ENCODE results near the gene FAM163B.
A peak's percentile ranks its signal among the peaks of the same experiment; 100 is the strongest.

The FAM163B gene

GRCh38 chr9:133609311-133610098 lies at the start of gene FAM163B:
Gene FAM163B, minus strand, starts transcription at chr9:133609389. Its CDS starts 29,166 bp downstream, at chr9:133580223.
- DNase-seq: peak in 2 of 3 donors; percentile 20 to 64

GRCh38 chr9:133657120-133657661 lies 48.0 kb upstream of the FAM163B start:
- DNase-seq: no peak

DNA sequence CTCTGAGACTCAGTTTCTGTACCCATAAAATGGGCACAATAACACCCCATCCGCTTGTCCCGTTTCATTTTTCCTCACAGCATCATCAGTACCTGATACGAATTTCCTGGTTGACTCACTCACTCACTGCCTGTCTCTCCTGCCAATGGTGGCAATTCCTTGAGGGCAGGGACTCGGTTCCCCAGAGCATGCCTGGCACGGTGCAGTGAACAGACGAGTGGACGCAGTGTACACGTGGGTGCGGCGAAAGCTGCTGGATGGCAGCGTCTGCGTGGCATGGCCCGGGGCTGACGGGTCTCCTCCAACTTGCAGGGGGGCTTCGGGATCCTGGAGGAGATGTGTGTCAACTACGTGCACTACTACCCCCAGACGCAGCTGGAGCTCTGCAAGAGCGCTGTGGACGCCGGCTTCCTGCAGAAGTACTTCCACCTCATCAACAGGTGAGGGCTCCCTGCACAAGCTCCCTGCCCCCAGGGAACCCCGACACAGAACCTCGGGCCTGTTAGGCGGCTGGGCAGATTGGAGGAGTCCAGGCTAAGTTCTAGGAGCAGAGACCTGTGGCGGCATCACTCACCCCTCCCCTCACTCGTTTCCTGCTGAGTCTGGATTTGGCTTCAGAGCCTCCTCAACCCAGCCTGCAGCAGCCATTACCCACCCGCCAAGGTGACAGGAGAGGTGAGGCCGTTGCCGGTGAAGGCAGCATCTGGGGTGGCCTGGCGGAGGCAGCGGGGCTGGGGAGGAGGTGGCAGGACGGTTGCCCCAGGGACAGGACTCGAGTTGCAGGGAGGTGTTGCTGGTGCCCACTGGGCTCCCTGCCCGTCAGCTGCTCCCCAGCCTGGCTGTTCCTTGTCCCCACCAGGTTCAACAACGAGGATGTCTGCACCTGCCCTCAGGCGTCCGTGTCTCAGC lies 47.3 kb upstream of the FAM163B start:
- DNase-seq: no peak

- no peak for DNase-seq
Observed at GRCh38 chr9:133655701-133656100, 46.5 kb upstream of the FAM163B start.

DNA sequence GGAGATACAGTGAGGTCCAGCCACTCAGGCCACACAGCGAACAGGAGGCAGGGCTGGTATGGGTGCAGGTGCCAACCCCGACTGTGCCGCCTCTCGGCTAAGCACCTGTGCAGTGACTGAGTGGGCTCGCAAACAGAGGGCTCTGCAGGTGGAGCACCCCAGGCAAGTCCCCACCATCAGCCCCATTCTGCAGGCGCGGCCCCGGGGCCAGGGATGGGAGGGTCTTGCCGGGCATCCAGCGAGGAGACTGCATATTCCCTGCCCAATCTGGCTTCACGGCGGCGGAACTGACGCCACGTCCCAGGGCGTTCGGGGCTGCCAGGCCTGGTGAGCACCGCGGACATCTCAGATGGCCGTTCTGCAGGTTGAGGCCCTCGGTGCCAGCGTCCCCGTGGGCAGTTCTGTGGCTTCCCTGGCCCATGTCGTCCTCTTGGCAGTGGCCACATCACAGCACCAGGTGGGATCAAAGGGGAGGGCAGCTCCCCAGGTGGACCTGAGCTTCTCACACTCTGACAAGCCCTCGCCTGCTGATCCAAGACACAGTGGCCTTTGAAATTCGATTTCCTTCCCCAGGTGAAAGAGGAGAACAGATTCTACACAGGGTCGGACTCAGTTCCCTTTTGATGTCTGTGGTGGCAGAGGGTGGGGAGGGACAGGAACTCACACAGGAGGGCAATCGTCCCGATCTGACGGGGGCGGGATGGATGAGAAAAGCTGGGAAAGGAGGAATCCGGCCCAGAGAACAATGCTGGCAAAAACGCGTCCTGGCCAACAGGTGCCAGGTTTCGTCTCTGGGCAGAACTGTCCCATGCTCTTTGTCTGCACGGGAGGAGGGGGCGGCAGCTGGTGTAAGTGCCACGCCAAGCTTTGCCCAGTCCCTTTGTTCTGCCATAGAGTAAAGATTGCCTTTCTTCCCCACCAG lies 45.8 kb upstream of the FAM163B start:
- no peak for DNase-seq

GRCh38 chr9:133653638-133654037 lies 44.4 kb upstream of the FAM163B start:
- DNase-seq: no peak

- DNase-seq: no peak
Observed at GRCh38 chr9:133650026-133650425, 40.8 kb upstream of the FAM163B start.

GRCh38 chr9:133649194-133649593 lies 40.0 kb upstream of the FAM163B start:
- DNase-seq: no peak

- no peak for DNase-seq
Observed at GRCh38 chr9:133647765-133648469, 38.7 kb upstream of the FAM163B start.

- no peak for DNase-seq
Observed at GRCh38 chr9:133647148-133647547, 38.0 kb upstream of the FAM163B start.

DNA sequence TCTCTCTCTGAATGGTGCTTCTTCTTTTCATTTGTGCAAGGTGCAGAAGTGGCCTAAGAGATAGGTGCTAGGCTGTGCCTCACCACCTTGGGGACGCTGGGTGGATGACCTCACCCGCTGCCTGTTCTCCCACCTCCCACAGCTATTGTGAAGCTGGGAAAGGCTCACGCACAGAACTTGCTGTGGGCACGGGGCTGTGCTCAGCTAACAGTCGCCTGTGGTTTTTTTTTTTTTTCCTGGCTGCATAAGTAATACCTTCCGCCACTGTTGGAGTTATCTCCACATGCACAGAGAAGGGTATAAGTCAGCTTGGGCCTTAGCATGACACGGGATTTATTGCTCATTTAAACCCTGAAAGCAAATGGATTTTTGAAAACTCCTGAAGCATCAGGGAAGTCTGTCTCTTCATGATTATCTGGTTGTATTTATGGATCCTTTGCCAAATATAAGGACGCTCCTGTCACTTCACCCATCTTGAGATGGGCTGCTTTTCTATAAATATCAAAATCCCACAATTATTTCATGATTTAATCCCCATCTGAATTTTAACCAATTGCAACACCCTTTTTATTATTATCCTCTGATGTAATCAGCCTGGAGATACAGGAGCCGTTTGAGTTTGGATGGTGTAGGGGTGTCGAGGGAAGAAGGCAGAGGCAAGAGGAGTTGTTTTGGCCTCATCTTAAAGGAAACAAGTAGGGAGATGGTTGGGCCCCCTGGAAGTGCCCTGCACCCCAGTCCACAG lies 36.0 kb upstream of the FAM163B start:
- no peak for DNase-seq

DNA sequence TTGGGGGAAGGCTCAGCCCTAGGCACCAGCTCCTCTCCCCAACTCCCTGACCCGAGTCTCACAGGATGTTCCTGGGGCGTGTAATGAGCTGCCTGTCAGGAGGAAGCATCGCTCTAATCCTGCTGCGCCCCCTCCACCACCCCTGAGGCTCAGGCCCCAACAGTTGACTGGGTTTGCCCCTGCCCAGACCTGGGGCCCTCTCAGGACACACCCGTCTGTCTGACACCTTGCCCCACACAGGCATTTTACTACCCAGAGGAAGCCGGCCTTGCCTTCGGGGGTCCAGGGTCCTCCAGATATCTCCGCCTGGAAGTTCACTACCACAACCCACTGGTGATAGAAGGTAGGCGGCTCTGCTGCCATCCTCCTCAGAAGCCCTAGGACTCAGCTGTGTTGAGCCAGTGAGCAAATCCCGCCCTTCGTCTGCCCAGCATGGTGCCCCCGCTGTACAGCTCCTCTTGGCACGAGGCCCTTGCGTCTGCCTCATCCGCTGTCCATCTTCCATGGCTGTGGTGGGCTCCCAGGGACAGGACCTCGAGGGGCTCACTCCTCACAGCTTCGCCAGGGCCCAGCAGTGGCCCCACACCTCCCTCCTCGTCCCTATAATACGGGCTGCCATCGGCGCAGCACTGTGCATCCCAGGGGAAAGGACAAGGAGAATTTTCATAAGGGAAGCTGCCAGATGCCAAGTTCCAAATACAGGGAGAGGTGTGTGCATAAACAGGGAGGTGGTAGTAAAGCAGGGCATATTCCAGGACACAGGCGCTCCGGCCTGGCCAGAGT lies 35.0 kb upstream of the FAM163B start:
- DNase-seq: no peak

DNA sequence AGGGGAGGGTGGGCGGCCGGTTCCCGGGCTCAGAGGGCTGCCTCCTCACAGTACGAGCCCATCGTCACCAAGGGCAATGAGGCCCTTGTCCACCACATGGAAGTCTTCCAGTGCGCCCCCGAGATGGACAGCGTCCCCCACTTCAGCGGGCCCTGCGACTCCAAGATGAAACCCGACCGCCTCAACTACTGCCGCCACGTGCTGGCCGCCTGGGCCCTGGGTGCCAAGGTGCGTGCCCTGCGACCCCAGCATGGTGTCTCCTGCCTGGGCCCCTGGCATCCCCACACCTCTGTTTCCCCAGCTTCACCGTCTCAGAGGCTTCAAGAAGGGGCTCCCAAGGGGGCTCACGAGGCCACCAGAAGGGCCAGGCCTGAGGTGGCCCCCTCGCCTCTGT lies 34.2 kb upstream of the FAM163B start:
- no peak for DNase-seq

- DNase-seq: no peak
Observed at GRCh38 chr9:133642708-133643361, 33.6 kb upstream of the FAM163B start.

DNA sequence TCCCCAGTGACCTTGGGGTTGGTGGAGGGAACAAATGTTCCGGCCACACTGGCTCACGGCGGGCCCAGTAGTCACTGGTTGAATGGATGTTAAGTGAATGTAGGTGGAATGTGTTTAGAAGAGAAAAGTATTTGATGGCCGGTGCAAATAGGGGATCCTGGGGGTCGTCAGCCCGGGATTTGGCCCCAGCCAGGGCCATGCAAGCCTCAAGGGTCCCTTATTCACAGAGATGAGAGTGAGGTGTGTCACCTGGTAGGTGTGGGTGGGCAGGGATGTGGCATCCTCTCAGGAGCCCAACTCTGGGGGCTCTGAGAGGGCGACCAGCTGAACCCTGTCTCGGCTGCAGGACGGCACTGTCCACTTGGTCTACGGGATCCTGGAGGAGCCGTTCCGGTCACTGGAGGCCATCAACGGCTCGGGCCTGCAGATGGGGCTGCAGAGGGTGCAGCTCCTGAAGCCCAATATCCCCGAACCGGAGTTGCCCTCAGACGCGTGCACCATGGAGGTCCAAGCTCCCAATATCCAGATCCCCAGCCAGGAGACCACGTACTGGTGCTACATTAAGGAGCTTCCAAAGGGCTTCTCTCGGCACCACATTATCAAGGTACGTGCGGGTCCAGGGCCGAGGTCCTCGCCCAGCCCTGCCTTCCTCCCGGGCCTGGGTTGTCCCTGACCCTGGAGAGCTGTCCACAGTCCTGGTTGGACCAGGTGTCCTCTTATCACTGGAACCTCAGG lies 32.8 kb upstream of the FAM163B start:
- DNase-seq: no peak

- DNase-seq: no peak
Observed at GRCh38 chr9:133641396-133641655, 32.1 kb upstream of the FAM163B start.

GRCh38 chr9:133640580-133641395 lies 31.6 kb upstream of the FAM163B start:
- no peak for DNase-seq

GRCh38 chr9:133640160-133640559 lies 31.0 kb upstream of the FAM163B start:
- DNase-seq: no peak
